CD4-positive, alpha-beta T cell treated with Interleukin-12 subunit alpha and Interleukin-12 subunit beta, for 1 hour (primary cell): Measurements from ENCODE around the gene TBC1D3I.

ENCODE experiments used
- DNase-seq: peaks from one replicate; pipeline ENCODE4 v3.0.0-alpha.2; 2020

Gene TBC1D3I

GRCh38 chr17:36205637-36206485 is 58.5 kb downstream of the TBC1D3I start:
- no peak for DNase-seq

- no peak for DNase-seq
Measured at GRCh38 chr17:36204724-36205500, 59.5 kb downstream of the TBC1D3I start.
